ENCODE results near the gene BDH1.

The BDH1 gene

DNA sequence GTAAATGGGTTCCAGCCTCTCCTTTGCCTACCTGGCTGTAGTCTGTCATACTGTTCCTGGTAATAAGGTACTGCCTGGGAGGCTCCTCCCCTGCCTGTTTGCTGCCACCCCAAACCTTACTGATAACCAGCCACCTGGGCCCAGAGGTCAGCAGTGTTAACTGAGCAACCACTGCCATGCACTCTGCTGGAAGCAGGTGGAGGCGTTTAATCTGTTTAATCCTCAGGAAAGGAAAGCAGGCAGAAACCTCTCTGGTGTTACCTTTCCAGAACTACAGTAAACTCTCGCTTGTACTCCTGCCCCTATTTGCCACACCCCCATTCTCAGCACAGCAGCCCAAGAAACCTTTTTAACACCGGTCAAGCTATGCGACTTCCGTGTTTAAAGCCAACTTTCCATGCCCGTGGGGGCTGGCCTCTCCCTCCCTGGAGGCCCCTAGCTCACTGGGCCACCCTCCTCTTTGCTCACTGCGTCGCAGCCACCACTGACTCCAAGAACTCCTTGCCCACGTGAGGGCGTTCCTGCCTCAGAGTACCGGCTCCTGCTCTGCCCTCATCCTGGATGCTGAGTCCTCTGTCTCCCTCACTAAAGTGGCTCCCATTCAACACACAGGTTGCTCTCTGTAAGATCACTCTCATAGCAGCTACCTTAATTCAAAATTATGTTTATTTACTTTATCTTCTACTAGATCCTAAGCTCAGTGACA, 8.3 kb downstream of the BDH1 start:
- DNase-seq = no peak

DNA sequence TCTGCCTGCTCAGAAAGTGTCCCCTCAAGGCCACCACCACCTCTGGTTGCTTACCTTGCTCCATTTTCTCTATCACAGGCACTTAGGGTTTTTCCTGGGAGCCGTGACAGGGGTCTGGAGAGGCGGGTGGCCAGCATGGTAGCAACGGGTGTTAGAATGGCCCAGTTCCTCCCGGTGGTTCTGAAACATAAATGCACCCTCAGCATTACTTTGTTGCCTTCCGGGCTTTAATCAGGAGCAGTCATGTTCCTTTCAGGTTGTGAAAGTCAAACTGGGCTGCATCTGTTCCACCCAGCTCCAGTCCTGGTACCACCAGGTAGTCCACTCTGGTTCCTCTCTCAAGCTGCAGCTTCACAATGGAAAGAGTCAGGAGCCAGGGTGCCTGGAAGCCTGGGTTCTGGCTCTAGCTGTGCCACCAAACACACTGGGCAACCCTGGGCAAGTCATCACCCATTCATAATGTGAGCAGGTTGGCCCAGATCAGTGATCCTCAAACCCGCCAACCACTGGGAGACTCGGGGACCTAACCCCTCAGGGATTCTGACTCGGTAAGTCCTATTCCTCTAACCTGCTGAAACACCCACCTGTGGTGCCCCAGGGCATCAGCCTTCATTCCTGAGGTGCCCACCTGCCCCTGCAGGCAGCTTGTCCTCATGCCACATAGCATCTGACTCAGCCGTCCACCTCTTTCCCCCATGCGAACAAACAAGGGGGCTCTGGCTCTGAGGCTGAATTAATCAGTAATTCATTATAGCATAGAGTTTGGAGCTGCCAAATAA, 9.3 kb downstream of the BDH1 start:
- DNase-seq = no peak

DNA sequence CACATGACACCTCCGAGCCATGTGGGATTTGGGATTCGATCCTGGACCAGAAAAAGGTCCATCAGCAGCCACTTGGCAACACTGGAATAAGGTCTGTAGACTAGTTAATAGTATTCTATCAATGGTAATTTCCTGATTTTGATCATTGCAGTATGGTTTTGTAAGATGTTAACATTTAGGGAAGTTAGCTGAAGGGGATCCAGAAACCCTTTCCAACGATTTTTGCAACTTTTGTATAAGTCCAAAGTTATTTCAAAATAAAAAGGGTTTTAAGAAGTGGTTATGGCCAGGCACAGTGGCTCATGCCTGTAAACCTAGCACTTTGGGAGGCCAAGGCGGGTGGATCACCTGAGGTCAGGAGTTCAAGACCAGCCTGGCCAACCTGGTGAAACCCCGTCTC, 10.2 kb downstream of the BDH1 start:
- DNase-seq = no peak

DNA sequence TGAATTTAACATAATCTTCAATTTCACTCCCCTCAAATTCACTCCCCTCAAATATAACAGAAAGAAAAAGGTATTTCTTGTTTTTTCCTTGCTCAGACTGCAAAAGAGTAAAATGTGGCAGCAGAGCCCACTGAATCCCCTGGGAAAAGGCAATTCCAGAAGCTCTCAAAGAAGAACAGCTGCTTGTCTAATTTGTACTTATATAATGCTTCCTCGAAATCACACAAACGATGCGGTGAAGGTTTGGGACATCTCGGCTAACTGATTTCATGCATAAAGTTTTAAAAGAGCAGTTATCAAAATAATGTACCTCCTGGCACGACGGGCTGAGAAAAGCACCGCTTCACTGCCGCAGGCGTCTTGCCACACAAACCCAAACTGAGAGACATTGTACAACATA, 10.7 kb downstream of the BDH1 start:
- DNase-seq = no peak

DNA sequence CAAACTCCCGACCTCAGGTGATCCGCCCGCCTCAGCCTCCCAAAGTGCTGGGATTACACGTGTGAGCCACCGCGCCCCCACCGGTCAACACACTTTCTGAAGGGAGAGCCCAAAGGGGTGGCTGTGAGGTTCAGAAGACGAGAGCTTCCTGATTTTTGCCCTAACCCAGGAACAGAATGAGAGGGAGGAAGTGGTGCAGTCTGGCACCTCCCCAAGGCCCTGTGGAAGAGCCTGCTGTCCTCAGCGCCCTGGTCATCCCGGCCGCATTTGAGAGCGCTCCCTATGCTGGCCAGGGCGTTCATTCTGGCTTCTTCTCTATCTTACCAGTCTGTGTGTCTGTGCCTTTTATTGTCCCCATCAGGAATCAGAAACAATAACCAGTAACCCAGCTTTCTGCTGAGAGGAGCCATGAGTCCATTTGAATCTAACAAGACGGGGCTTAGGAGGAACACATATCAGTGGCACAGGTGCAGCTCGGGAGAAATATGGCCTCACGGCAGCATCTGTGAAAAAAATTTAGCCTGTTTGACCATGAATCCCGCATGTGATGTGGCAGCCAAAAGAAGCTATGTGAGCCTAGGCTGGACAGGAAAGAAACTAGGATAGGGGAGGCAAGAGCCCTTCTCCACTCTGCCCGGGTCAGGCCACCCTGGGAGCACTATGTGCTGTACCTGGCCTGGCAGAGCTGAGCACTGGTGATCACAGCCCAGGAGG, 12.9 kb downstream of the BDH1 start:
- DNase-seq = no peak

DNA sequence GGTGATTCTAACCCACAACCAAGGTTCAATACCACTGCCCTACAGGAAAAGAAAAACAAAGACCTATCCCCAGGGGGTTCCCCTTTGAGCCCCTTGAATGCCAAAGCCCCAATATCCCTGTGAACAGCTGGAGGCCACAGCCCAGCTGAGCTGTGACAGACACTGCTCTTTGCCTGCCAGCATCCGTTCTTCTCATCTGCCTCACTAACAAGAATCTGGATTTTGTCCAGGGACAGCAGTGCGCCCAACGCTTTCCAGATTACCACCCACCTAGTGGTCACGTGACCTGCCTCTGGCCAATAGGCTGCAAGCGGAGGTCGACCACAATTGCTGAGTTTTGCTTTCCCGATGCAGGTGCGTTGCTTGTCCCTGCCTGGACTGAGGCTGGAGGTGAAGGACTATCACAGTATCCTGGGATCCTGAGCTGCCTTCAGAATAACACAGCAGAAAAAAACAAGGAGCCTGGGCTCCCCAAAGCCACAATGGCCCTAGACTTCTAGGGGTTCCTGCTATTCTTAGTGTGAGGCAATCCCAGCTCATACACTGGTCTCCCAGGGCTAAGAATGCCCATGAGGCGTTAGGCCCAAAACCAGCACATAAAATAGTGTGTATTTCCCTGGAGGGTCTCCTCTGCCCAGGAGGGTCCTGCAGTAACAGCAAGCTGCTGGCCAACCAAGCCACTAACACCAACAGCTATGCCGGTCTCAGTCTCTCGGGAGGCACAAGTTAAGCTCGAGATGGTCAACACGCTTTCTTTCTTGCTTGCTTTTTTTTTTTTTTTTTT, 13.8 kb downstream of the BDH1 start:
- no peak for DNase-seq

DNA sequence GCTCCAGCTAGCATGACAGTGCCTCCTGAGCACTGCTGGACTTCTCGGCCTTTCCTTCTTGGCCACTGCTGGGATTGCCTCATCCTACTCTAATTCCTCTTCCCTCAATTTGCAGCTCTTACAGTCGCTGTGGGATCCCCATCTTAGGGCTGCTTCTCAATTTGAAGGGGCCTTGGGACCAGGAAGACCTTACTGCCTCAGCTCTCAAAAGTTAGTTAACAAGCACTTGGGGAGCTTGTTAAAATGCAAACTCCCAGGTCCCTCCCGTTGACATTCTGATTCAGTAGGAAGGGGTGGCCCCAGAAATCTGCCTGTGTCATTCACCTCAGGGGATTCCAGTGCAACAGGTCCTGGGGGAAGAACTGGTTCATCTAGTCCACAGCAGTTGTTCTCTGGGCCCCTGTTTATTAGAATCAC, 14.8 kb downstream of the BDH1 start:
- DNase-seq = no peak

DNA sequence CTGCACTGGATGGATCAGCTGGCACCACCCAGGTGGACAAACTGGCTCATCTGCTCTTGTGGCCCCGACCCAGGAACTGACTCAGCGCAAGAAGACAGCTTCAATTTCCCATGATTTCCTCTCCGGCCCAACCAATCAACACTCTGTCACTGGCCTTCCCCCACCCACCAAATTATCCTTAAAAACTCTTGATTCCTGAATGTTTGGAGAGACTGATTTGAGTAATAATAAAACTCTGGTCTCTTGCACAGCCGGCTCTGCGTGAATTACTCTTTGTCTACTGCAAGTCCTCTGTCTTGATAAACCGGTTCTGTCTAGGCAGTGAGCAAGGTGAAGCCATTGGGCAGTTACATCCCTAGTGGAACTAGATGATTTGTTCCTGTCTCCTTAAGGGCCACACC, 16.1 kb downstream of the BDH1 start:
- no peak for DNase-seq

DNA sequence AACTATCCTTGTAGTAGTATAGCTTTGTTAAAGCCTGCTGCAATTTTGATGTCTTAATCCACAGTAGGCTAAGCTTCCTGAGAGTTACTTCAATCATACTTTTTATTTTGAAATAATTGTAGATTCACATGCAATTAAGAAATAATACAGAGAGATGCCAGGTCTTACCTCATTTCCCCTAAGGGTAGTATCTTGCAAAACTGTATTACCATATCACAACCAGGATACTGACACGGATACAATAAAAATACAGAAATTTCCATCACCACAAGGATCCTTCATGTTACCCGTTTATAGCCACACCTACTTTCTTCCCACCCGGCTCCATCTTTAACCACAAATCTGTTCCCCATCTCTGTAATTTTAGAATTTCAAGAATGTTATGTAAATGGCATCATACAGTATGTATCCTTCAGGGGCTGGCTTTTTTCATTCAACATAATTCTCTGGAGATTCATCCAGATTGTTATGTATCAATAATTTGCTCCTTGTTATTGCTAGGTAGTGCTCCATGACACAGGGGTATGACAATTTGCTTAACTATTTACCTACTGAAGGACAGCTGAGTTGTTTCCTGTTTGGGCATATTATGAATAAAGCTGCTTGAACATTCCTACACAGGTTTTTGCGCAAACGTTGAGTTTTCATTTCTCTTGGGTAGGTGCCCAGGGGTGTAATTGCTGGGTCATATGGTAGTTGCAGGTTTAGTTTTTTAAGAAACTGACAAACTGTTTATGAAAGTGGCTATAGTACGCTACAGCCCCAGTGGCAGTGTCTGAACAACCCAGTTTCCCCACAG, 21.6 kb downstream of the BDH1 start:
- no peak for DNase-seq

DNA sequence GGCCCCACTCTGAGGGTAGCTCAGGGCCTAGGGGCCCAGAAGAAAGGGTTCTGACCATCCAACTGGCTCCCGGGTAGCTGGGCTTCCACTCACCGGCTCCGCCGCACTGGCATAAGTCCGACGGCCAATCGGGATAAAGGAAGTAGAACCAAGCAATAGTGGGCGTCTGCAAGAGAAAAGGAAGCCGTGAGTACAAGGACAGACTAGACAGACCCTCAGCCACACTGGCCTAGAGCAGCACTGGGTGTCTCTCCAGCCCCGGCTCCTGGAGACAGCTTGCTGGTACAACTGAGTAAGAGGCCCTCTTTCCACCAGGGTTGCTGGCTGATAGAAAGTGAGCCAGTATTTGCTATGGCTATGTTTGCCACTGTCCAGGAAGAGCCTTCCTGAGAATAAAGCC, 22.4 kb downstream of the BDH1 start:
- DNase-seq = no peak

DNA sequence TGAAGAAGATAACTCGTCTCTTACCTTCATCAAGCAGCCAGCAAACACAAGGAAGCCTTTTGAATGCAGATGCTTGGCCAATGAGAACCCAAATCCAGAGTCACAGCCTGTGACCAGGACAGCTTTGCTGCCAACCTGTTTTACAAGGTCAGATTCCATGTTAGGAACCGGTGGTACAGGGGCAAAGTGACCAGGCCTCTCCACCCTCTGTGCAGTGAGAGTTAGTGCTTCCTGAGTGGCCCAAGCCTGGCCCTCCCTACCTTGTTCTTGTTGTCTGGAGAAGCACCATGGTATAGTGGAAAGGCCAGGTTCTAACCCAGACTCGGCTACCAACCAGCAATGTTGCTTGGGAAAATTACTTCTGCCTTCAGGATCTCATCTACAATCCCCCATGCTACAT, 23.4 kb downstream of the BDH1 start:
- DNase-seq = no peak

DNA sequence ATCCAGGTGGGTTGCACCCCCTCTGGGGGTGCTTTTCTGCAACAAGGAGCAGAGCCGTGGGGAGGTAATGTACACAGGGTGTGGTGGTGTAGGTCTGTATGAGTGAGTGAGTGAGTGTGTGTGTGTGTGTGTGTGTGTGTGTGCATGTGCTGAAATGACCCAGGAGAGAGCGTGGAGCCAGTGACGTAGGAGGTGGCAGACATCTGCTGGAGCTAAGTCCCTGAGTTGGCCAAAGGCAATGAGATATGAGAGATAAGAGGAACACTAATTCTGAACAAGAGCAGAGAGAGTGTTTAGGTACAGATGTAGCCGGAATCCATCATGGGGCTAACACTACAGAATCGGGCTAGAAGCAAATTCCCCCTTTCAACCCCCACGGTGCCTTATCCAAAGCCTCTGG, 27.6 kb downstream of the BDH1 start:
- no peak for DNase-seq

DNA sequence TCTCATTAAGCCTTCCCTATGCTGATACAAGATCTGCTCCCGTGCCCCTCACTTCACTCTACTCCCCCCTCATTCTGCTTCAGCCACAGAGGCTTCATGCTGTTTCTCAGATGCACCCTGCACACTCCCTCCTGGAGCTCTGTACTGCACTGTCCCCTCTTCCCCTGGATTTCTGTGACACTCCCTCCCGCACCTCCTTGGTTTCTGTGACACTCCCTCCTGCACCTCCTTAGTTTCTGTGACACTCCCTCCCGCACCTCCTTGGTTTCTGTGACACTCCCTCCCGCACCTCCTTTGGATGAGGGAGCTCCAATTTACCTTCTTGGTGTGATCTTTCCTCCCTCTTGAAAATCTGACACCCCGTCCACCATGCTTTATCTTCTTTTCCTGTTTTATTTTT, 28.2 kb downstream of the BDH1 start:
- DNase-seq = no peak

DNA sequence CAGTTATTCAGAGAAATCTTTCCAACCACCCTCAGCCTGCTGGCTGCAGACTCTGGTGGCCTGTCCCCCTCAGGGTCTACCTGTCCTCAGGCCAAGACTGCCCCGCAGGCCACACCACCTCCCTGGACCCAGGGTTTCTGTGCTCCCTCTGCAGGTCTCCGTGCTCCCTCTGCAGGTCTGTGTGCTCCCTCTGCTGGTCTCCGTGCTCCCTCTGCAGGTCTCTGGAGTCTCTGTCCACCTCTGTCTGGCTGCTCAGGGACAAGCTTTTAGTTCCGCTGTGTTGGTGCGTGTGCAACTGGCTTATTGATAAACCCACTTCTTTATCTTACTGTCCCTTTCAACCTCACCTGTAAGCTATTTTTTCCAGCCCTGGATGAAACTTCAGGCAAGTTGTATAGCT, 30.1 kb downstream of the BDH1 start:
- DNase-seq = no peak

DNA sequence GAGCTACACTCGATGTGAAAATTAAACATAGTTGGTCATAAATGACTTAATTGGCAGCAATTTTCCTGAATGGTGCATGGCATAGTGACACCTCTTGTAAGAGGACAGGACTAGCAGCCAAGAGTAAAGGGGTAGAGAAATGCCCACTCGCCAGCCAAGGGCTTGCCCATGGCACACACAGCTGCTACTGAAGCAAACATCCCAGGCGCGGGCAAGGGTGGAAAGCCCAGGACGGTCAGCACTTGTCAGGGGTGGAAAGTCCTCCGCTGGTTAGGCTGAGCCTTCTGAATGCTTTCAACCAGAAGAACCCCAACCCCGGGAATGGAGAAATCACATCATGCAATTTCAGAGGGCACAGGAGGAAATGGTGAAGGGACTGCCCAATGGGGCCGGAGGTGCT, 31.6 kb downstream of the BDH1 start:
- DNase-seq = no peak

DNA sequence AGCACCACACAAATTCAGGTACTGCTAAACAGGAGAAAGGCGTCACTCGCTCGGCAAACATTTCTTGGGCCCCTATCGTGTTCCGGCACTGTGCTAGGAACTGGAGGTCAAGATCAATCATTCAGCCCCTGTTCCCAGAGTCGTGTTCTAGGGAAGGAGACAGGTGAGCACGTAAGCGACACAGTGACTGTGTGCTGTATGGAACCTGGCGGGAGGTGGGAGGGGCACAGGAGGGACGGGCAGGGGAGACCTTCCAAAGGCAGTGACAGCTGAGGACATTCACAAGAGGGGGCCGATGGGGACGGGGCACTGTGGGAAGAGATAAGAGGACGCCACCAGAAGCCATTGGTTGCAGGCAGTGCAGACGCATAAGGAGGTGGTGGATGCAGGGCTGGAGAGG, 32.2 kb downstream of the BDH1 start:
- no peak for DNase-seq

DNA sequence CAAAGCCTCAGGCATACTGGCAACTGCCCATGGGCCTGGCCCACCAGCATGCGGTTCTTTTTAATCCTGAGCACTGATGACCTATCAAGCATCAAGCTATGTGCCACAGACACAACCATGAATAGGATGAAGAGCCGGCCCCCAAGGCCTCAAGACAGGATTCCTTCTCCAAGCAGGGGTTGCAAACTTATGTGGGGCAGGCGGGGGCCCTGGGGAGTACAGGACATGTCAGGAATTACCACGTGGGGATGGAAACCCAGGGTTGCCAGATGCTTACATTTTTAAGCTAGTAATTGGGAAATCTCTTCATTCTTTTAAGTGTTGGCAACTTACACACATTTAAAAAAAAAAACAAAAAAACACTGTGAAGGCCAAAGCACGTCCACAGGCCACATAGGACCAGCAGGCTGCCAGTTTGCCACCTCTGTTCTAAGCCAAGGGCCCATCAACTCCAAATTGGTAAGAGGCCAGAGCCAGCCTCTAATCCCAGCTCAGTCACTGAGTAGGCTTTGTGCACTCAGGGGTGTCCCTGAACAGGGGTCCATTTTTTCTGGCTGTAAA, 32.8 kb downstream of the BDH1 start:
- DNase-seq = no peak

DNA sequence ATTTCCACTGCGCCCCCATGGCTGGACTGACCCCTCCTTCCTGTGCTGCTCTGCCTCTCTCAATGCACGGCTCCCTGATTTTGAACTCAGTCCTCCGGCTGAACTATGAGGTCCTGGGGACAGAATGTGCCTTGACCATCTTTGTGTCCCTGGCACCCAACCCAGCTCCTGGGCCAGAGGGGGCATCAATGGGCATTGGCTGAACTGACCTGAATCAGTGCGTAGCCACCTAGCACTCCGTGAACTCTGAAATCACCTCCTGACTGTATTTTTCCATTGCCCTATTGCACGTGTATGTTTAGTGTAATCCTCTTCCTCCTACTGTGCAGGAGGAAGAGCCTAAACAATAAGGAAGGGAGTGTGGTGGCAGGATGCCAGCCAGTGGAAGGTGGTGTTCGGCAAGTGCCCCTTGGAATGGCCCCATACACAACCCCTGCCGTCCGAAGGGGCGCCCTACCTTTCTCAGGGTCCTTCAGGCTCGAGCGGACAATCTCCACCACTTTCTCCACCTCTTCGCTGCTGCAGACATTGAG, 33.5 kb downstream of the BDH1 start:
- no peak for DNase-seq

DNA sequence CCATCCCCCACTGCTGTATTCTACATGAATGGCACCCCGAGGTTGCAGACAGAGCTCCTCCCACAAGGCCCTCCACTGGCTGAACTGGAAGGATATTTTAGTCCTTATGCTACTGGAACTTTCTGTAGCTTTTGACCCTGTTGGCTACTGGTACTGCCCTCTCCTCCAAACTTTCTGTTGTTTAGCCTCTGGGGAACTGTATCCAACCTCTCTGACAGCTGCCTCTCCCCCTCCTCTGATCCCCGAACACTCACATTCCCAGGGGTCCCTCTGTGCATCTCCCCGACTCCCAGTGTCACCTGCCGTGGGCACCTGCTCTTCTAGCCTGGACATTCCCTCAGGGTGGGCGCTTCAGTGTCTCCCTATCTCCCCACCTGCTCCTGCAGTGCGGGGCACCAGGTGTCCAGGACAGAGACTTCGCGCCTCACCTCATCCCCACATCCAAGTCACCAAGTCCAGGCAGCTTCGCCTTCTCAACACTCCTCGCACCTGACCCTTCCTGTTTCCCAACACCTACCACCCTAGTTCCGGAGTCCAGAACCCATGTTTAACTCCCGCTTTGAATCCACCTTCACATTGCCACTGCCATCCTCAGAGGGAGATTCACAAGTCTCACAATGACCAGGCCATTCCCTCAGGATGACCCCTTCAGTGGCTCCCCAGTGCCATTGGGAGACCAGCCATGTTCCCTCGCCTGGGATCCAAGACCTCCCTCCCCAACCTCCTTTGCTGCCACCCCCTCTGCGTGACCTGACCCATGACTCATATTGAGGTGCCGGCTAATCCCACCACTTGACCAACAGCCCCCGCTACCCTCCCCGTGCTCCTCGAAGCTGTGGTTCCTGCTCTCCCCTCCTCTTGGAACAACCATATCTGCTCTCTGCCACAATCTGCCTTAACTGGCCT, 34.2 kb downstream of the BDH1 start:
- no peak for DNase-seq

Data from activated CD4-positive, alpha-beta T cell treated with anti-CD3 and anti-CD28 coated beads for 4 hours (primary cell).